ENCODE data around the gene TMA16.

The TMA16 gene

GRCh38 chr4:163565226-163566135 is 71.0 kb downstream of the TMA16 start:
- no peak for DNase-seq

GRCh38 chr4:163566257-163566796 is 71.8 kb downstream of the TMA16 start:
- no peak for DNase-seq

- DNase-seq: no peak
These were observed 74.4 kb downstream of the TMA16 start for GRCh38 chr4:163568843-163569242.

Measured in RPMI8226 (cell line).